HG02759 (cell line): ENCODE results near the gene PSMB11.
"Not testable (repeated sequence)": the region's sequence is repeated elsewhere in the genome, so short reads cannot be mapped to it uniquely, and the experiment has no call there.

Experiments
- ATAC-seq: cut with Tn5 transposase; IDR thresholded peaks from one replicate; pipeline ENCODE4 v1.9.1; 2021; ENCODE audit warnings: mild to moderate bottlenecking, moderate library complexity; ENCODE audit not compliant: unreplicated experiment

Gene PSMB11

DNA sequence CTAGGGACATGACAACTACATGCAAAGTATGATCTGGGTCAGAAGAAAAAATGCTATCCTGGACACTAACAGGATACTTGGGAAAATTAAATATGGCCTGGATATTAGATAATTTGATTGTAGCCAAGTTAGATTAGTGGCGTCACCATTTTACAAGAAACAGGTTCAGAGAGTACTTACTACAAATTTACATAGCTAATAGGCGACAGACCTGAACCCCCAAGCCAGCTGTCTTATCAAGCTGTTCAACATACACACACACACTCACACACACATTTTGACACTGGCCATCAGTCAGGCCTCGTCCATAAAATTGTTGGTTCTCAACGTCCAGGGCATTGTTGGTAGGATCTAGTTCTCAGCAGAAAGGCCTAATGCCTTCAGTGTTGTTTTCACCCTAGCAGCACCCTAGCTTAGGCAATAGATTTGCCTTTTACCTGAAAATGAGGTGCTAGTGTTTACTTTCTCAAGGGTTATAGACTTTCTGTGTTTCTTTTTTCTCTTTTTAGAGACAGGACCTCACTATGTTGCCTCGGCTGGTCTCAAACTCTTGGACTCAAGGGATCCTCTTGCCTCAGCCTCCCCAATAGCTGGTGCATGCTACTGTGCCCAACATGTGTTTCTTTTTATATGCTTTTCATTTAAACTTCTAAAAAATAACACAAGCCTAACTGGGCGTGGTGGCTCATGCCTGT is 28.8 kb upstream of the PSMB11 start:
- ATAC-seq: no peak

DNA sequence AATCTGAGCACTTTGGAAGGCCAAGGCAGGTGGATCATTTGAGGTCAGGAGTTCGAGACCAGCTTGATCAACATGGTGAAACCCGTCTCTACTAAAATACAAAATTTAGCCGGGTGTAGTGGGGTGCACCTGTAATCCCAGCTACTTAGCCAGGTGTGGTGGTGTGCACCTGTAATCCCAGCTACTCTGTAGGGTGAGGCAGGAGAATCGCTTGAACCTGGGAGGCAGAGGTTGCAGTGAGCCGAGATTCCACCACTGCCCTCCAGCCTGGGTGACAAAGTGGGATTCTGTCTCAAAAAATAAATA is 28.3 kb upstream of the PSMB11 start:
- ATAC-seq: not testable (repeated sequence)

DNA sequence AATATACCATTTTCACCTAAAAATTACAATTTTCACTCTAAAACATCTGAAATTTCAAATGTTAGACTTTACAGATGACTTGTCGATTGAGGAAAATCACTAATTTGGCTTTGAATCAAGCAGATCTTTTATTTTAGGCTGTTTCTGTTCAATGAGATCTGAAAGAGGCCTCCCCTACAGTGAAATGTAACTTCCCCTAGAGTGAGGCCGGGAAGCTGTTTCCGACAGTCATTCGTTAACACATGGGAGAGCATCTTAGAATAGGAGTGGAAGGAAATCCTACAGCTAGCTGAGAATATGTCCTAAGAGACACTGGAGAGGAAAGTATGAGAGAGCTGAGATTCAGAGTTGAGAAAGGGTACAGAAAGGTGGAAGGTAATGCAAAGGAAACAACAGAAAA is 26.4 kb upstream of the PSMB11 start:
- no peak for ATAC-seq

GRCh38 chr14:23017091-23017490 is 24.9 kb upstream of the PSMB11 start:
- ATAC-seq: no peak

DNA sequence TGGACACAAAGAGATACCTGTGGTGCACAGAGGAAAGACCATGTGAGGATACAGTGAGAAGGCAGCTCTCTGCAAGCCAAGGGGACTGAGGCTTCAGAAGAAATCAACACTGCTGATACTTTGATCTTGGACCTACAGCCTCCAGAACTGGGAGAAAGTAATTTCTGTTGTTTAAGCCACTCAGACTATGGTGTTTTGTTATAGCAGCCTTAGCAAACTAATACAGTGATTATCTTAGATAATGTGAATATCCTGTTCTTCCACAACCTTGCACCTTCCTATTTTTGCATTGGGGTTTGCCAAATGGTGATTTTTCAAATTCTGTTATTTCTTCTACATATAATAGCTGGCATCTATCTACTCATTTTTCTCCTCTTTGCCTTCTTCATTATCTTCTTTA is 23.9 kb upstream of the PSMB11 start:
- no peak for ATAC-seq

DNA sequence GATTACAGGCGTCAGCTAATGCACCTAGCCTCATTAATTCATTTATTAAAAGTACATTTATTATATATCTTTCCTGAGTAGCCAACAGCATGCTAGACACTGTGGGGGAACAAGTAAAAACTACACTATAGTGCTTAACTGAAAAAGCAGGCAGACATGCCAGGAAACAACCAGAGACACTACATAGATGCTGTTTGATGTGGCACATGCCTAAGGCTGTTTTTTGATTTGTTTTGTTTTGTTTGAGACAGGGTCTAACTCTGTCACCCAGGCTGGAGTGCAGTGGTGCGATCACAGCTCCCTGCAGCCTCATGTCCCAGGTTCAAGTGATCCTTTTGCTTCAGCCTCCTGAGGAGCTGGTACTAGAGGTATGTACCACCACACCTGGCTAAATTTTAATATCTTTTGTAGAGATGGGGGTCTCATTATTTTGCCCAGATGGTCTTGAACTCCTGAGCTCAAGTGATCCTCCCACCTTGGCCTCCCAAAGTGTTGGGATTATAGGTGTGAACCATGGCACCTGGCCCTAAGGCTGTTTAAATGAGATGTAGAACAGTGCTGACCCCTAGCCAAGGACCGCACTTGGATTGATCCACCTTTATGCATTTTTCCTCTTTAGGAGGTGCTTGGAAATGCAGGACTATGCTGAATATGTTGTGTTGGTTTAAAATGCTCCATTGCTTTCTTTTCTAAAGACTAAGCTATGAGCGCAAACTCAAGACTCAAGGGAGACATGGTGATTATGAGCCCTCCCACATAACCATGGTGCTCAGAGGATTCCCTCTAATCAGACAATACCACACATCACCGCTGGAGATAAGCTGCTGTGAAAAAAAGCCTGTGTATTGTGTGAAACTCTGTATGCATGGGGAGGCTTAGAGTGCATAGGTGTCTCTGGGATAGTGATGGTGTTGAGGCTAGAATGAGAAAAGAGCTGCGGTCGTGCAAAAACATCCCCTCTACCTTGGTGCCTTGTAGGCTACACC is 21.6 kb upstream of the PSMB11 start:
- no peak for ATAC-seq

DNA sequence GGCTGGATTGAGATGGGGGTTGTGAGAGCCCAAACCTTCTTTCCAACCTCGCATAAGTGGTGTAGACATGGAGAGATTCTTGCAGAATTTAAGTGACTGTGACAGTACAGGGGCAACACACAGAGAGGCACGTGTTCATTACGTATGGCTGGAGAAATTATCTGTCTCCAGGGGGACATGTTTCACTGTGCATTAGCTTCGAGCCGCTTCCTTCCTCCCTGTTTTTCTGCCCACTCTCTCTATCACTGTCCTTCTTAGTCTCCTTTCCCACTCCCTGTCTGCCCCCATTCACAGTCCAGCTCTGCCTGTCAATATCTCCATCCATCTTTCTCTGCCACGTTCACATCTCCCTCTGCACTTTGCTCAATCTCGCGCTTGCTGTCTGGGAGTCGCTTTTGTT is 20.6 kb upstream of the PSMB11 start:
- no peak for ATAC-seq

DNA sequence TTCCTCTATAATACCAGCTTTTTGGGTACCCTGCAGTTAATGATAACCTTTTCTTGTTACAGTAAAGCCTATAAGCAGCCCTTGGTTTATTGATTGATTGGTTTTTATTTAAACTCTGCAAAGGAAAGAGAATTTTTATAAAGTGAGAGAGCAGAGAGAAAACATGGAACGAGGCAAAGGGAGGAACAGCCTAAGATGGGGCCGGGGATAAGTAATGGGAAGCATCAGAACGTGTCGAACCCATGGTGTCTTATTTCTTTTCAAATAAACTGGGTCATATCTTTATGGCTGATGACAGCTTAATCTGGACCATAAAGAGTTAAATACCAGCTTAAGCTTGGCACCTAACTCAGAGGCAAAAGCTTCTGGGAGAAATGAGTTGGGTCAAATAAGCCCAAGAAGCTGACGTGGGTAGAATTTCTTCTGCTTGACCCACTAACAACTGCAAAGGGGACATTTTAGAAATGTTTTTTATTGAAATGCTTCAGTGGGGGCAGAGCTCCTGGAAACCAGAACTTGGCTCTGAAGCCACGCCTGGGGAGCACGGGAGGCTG is 20.0 kb upstream of the PSMB11 start:
- ATAC-seq: no peak

- no peak for ATAC-seq
Observed at GRCh38 chr14:23023022-23023794, 18.8 kb upstream of the PSMB11 start.

DNA sequence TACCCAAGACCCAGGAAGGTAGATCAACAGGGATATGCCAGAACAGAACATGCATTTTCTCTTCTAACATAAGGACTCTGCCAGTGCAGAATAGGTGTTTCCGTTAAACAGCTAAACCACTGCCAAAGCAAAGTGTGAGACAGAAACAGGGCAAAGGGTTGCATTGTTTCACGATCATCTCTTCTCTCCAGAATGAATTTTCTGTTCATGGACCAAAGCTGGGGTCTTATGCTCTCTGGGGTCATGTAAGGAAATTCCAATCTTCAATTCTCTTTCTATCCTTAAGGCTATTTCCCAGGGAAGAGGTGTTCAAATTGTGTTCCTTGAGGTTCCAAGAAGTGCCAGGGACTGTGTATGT is 18.2 kb upstream of the PSMB11 start:
- ATAC-seq: no peak

DNA sequence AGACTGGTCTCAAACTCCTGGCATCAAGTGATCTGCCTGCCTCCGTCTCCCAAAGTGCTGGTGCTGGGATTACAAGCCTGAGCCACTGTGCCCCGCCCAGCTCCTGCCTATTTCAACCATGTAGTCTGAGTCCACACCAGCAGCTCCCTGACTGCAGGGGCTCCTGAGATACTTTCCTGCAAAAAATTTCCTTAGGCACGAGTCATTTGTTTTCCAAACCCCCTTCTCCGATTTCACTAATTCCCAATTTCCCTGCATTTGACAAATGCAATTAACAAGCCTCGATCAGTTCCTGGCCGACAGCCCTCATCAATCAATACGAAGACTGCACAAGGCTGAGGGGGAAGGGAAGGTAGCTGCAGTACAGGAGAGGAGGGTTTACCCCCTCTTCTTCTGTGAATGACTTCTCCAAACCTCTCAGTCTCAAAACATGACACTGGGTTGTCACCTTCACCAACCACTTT is 17.4 kb upstream of the PSMB11 start:
- no peak for ATAC-seq

- ATAC-seq: no peak
Observed at GRCh38 chr14:23025151-23025814, 16.7 kb upstream of the PSMB11 start.

GRCh38 chr14:23028799-23029198 is 13.2 kb upstream of the PSMB11 start:
- no peak for ATAC-seq

DNA sequence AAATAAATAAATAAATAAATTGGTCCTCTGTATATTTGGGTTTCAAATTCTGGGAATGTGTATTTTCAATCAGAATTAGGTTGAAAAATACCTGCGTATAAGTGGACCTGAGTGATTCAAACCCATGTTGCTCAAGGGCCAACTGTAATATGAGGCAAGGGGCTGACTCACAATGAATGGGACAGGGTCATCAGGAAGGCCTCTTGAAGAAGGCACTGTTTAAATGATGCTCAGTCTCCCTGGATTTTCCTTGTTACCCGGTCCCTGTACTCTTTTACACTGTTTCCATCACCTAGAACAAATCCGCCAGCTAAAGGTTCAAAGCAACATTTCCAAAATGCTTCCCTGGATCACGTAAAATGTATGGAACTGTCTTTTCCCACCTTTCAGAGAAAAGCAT is 11.1 kb upstream of the PSMB11 start:
- ATAC-seq: no peak

DNA sequence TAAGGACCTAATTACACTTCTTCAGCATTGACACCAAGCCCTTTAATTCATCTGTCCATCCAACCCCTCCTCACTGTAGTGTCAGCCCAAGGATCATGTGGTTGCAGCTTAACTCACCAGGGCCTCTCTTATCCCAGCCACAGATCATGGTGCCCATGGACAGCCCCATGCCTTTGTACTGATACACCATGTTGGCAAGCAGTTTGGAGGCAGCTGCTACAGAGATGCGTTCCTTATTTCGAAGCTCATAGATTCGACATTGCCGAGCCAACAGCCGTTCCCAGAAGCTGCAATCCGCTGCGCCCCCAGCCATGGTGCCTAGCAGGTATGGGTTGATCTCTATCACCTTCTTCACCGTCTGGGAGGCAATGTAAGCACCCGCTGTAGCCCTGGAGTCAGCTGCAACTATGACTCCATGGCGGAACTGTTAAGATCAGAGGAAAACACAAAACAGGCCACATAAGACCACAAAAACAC is 8.7 kb upstream of the PSMB11 start:
- ATAC-seq: no peak

DNA sequence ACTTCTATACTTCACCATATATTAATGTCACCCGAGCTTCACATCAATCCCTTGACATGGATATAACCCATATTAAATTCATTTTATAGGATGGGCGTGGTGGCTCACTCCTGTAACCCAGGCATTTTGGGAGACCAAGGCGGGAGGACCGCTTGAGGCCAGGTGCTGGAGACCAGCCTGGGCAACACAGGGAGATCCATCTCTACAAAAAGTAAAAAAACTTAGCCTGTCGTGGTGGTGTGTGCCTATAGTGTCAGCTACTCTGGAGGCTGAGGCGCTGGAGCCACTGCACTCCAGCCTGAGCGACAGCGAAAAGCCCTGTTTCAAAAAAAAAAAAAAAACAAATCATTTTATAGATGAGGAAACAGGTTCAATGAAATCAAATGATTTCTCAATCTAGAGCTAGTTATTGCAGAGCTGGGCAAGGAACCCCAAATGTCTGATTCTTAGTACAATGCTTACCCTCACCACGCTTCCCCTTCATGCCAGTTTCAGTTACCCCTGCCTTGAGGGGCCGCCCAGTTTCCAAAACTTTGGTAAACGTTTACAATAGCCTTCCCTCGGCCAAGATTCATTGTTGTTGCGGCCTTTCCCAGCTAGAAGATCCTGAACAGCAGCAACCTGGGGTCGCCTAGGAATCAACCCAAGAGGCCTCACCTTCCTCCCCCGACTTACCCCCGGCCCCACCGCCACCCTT is 8.1 kb upstream of the PSMB11 start:
- no peak for ATAC-seq

DNA sequence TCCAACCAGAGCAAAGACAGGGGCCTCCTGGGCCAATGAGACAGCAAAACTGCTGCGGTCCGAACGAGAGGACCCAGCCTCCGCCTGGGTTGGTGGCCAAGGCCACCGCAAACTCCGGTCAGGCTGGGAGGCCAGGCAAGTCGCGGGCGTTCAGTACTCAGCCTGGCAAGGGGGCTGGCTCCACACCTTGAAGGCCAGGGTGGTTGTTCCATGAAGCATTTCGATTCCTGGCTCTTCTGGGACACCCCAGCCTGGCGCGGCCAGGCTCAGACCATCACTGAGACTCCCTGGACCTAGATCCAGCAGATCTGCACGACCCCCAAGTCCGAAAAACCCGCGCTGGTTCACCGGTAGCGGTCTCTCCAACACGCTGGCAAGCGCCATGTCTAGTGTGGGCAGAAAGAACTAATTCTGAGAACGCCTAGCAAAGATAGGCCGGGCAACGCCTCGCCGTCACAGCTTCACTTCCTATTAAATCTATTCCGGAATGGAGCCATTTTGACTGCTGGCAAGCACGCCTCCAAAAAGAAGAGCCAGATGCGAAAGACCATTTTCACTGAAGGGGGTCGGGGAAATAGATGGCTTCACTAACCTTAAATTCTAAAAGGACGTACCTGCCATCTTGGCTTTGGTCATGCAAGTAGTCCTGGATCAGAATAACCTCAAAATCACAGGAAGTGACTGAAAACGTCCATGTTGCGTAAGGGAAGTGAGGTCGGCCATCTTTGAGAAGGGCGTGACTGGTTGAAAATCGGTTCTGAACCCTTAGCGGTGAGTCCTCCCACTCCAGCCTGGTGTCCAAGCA is 7.3 kb upstream of the PSMB11 start, which contains the start of gene PSMB5:
TSS of gene PSMB5 (minus strand) at position 403 of the 805 bp plus-strand sequence. CDS start at position 384, 19 bp downstream.
- peak; percentile 93 for ATAC-seq

DNA sequence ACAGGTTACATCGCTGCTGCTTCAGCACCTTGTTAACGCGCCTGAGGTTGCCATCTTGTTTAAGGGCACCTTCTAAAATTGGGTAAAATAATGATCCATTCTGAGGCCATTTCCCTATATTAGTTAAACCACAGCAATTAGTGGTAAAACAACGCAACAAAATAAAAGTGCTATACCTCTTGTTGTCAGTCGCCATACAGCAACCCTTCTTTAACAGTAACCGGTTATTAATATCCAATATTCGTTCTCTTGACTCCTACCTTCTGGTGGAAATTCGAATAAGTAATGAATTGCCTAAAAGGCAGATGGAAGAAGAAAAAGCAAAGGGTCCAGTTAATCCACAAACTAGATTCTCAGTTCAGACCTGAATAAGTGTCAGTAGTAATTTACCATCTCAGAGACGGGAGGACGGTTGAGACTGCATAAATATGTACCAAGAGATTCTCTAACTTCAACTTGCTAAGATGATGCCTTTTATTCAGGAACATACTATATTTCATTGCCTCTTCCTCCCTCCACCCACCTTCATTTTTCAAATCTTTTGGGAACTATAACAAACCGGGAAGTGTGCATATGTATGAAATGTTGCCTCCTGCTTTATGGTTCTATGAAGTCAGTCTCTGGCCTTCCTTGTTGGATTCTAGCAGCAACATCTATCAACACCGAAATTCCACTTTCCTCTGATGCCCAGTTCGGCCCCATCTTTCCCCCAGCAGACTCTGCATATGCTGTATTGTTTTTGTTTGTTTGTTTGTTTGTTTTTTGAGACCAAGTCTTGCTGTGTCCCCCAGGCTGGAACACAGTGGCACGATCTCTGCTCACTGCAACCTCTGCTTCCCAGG is 6.5 kb upstream of the PSMB11 start:
- no peak for ATAC-seq
